Hematopoietic multipotent progenitor cell treated with erythropoietin and hydrocortisone succinate and interleukin-3 and kit ligand, for 15 days (in vitro differentiated cells): ENCODE data around the gene MBTPS1.
A peak's percentile ranks its signal among the peaks of the same experiment; 100 is the strongest.

Experiments
- DNase-seq: peaks from one replicate; pipeline ENCODE4 v3.0.0-alpha.2; 2015; ENCODE audit warnings: low spot score

MBTPS1 gene

DNA sequence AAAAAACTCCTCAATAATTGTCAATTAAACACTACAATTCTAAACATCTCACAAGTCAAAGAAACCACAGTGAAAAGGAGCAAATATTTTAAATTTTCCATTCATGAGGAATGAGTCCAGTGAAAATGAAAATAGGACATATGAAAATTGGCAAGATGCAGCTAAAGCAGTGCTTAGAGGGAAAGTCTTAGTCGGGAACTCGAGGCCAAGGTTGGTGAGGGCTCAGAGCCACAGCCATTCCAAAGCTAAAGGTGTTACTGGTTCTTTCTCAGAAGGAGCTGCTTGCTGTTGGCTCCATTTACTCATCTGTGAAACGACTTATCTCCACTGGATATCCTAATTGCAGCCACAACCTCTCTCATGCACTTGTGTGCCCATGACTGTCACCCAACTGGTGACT, 80.6 kb downstream of the MBTPS1 start:
- DNase-seq, result no peak

DNA sequence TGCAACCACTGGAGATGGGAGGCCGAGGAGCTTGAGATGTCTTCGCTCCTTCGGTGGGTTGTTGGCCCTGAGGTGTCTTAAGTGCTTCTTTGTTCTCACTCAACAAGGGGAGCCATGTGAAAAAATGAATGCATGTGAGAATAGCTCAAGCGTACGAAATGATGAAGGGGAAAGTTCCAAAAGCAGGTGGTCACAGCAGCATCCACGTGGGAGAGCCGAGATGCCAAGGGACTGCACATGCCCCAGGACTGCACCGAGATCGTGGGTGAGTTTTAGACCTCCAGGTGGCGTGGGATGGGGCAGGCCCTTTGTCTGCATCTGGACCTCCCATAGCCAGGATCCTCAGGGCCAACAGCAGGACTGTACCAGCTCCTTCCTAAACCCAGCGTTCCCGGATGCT, 82.2 kb downstream of the MBTPS1 start:
- DNase-seq, result no peak

DNA sequence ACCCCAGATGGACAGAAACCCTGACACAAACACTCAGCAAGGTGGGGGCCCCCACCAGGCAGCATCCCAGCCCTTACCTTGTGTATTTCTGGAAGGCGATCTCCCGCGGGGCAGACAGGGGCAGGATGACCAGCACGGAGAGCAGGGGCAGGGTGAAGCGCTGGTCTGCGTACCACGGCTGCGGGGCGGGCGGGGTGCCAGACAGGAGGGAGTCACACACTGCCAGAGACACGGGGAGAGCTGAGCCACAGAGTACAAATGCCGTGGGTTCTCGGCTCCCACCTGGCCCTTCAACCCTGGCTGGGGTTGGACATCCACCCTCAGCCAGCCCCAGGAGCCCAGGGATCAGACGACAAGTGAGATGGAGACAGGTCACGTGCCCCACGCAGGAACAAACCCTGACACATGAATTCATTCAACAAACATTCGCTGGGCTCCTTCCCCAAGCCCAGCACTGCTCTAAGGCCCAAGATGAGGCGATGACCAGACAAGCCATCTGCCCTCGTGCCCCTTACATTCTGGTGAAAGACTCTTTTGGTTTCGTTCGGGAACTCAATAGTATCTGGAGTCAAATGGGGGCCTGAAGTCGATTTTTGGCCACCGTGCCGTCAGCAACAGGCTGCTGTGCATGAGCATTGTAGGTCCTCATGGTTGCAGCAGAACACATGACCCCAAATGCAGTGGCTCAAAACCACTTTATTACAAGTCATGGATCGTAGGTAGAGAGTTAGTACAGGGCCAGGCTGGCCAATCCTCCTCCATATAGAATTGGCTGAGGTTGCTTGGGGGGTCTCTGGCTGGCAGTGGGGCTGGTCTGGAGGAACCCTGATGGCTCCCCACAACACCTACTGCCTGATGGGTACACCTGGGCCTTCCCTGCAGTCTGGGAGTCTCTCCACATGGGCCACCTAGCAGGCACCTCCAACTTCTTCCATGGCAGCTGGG, 83.2 kb downstream of the MBTPS1 start:
- DNase-seq, result no peak

DNA sequence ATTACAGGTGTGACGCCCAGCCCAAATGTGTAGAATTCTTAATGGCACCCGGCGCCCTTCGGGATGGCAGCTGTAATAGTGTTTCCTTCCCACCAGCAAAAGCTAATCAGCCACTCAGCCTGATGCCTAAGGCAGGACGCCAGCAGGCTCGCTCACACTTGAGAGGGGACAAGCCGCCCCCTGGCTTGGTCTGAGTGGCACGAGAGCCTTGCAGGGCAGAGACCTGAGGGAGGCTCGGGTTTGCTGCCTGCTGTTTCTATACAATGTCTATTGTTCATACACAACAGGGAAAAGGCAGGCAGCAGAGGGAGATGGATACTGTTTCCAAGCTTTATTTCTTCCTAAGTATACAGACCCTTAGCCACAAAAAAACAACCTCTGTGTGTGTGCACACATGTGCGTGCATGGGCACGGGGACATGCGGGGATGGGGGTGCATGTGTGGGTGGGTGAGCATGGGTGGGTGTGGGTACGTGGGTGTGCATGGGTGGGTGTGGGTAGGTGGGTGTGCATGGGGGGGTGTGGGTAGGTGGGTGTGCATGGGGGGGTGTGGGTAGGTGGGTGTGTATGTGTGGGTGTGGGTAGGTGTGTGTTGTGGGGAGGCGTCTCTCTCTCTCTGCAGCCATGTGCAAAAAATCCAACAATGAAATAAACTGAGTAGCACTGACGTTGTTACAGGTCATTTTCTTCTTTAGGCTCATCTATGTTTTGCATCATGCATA, 84.1 kb downstream of the MBTPS1 start:
- no peak for DNase-seq

DNA sequence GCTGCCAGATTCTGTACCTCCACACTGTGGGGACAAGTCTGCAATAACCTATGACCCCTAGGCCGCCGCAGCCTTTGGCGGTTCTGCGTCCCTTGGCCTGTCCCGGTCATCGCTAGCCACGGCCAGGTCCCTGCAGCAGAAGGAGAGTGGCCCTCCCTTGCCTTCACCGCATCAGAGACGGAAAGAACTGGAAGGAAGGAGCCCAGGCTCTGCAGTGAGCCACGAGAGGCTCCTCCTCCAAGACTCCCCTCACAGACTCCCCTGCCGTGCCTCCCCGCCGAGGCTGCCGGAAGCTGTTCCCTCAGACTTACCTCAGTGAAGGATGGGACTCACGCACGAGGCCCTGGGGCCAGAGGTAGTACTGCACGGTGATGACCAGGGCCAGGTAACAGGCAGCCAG, 85.2 kb downstream of the MBTPS1 start:
- no peak for DNase-seq

GRCh38 chr16:84029297-84030047, 87.3 kb downstream of the MBTPS1 start:
- no peak for DNase-seq

- DNase-seq, result no peak
Observed at GRCh38 chr16:84027625-84028024, 89.1 kb downstream of the MBTPS1 start.

DNA sequence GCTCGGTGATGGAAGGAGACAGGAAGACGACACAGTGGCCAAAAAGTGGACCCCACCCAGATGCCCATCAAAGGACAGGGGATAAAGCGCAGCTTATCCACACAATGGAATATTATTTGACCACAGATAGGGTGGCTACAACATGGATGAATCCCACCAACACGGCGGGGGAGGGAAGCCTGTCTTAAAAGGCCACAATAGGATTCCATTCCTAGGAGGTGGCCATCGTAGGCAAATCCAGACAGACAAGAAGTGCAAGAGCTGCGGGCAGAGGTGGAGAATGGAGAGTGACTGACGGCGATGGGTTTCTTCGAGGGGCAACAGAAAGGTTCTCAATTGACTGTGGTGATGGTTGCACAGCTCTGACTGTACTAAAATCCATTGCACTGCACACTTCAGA, 90.1 kb downstream of the MBTPS1 start:
- no peak for DNase-seq

DNA sequence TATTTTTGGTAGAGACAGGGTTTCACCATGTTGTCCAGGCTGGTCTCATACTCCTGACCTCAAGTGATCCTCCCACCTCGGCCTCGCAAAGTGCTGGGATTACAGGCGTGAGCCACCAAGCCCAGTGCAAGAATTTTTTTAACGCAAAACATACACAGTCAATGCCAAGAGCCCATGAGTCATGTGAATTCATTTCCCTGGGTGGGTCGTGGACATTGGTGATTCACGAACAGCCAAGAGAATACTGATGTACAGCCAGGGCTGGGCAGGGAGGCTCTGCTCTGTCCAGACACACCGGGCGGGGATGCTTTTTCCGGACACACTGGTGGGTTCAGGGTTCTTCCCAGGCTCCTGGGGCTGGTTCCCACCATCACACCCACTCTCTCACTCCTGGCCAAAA, 91.9 kb downstream of the MBTPS1 start:
- DNase-seq, result no peak

- no peak for DNase-seq
Observed at GRCh38 chr16:84022644-84023043, 94.1 kb downstream of the MBTPS1 start.

DNA sequence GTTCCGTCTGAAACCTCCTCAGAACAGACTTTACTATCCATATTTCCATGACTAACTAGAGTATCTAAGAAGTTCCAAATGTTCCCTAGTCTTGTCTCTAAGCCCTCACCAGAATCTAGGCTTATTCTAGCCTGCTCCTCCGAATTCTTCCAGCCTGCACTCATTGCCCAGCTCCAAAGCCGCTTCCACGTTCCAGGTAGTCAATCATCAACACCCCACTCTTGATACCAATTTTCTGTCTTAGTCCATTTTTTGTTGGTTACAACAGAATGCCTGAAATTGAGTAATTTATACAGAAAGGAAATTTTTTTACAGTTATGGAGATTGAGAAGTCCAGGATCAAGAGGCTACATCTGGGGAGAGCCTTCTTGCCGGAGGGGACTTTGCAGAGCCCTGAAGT, 95.3 kb downstream of the MBTPS1 start:
- DNase-seq, result no peak

- DNase-seq, result no peak
Observed at GRCh38 chr16:84020353-84020752, 96.4 kb downstream of the MBTPS1 start.

- no peak for DNase-seq
Observed at GRCh38 chr16:84018710-84019109, 98.0 kb downstream of the MBTPS1 start.

DNA sequence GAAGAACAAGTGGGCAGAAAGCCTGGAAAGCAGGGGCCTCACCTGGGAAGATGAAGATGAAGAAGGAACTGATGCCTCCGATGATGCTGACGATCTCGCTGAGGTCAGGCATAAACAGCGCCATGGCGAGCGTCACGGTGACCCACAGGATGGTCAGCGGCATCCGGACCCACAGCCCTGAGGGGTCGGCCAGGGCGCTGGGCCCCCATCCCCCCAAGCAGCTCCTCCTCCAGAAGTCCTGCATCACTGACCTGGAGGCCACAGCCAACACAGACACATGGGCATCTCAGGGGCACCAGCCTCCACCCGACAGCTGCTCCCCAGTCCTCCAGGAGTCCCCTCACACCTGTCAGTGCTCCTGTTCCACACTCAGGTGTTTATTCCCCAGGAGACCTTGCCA, 100.3 kb downstream of the MBTPS1 start:
- DNase-seq, result no peak

DNA sequence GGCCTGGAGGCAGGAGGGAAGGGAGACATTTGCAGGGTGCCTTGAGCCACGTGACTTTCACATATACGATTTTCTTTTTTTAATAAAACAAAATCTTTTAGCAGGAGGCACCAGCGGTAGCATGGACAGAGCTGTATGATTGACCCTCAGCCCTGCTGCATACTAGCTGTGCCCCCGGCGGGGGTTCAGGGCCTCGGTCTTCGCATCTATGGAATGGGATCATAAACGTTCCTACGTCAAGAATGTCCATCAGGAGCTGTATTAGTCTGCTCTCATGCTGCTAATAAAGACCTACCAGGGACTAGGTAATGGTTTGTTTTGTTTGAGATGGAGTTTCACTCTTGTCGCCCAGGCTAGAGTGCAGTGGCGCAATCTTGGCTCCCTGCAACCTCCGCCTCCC, 101.3 kb downstream of the MBTPS1 start:
- DNase-seq, result no peak

DNA sequence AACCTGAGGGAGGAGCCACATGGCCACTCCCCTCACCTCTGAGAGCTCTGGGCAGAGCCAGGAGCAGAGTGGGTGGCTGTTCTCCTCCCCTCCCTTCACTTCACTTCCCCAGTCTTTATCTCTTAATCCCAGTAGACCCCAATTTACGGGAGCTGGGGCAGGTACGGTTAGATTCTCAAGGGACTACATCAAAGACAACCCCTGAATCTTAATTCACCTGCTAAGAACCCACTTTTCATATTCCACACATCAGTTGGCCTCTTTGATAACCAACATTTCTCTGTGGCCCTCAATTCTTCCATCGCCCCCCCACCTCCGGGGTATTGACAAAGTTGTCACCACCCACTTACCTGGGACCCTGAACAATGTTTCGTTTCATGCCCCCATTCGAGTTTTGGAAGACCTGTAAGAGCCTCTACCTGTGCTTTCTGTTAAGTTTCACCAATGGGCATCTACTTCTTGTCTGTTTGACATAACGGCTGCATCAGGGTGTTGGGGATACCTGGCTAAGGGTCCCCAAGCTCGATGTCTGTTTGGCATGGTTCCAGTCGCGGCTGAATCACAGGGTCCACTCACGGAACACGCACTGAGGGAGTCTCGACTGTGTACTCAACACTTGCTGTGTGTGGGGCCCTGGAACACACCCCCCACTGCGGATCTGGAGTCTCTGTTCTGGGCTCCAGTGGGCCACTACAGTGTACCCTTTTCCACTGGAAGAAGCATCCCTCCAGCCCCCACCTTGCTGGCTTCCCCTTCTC, 102.0 kb downstream of the MBTPS1 start:
- DNase-seq, result no peak

GRCh38 chr16:84013787-84014569, 102.8 kb downstream of the MBTPS1 start:
- DNase-seq, result peak; percentile 58

- DNase-seq, result no peak
Observed at GRCh38 chr16:84009282-84009681, 107.5 kb downstream of the MBTPS1 start.

DNA sequence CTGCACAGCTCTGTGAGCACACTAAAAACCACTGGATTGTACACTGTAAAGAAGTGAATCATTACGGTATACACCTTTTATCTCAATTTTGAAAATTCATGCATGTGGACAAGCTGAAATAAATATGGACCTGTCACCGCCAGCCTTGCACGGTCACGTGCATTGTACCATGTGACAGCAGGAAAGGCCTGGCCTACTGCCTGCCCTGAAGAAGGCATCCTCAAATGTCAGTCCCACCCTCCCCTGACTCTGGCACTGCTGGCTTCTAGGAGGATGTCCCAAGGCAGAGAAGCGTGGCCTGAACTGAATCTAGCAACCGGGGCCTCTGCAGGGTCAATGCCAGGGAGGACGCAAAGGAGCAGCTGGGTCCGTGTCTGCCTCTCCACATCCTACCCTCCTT, 108.8 kb downstream of the MBTPS1 start:
- DNase-seq, result no peak

DNA sequence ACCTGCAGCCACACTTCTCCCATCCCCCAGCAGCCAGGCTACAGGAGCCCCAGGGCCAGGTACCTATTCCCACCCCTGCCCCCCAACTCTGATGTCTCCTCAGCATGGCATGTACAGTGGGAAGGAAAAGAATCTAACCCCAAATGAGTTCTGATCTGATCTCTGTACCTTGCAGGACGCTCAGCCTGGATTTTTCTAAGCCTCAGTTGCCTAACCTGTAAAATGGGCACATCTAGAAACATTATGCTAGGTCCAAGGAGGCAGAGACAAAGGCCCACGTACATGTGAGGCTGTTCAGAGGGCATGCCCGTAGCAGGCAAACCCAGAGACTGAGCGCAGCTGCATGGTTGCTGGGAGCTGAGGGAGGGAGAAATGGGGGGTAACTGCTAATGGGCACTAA, 109.2 kb downstream of the MBTPS1 start:
- DNase-seq, result no peak

DNA sequence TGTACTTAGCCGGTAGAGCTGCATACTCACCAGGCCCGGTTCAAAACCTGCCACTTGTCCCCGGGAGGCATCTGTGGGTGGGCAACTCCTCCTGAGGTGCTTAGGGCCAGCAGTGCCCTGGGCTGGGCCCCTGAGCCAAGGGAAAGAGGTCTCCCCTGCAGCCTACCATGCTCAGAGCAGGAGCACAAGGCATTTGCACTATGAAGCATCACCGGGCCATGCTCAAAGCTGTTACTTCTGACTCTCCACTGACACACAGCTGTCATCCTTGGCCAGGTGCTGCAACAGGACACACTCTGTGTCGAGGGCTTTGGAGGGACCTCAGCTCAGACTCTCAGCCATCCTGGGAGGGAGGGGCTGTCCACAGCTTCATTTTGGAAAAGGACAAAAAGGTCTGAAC, 111.4 kb downstream of the MBTPS1 start:
- no peak for DNase-seq
